HG03108 (cell line): ENCODE results near the gene ACAP2.
A peak's percentile ranks its signal among the peaks of the same experiment; 100 is the strongest.
"Not testable (repeated sequence)": the region's sequence is repeated elsewhere in the genome, so short reads cannot be mapped to it uniquely, and the experiment has no call there.

Experiments used
- ATAC-seq: cut with Tn5 transposase; IDR thresholded peaks from one replicate; pipeline ENCODE4 v1.9.1; 2021; ENCODE audit warnings: moderate library complexity; ENCODE audit not compliant: unreplicated experiment

The ACAP2 gene

DNA sequence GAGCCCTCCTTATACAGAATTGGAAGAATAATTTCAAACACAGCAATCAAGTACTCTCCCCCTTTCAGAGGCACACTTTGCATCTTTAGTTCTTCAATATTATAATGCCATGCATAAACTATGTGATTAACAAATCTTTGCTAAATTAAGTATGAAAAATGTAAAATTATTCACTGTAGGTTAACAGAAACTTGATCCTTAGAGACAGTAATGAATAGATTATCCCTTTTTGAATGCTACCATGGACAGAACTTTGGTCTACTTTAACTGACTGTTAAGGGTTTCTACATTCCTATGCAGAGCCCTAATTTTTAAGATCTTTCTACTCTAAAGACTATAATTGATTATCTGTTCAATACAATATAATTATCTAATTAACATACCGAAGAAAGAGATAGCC lies 146.2 kb downstream of the ACAP2 start:
- ATAC-seq, result no peak

DNA sequence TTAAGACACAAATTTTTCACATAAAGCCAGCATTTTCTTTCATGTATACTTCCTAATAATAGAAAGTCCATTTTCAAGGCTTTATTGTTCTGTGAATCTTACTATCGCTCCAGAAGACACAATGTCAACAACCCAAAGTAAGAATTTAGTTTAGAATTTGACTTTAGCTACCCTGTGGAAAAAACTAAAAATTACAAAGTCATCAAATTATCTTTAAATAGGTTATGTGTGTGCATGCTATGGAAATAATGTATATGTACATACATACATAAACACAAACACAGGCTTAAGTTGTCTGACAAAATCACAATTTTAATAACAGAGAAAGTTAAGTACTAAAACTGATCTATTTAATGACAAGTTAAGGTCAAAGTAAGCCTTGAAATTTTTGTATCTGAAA lies 151.7 kb downstream of the ACAP2 start:
- no peak for ATAC-seq

DNA sequence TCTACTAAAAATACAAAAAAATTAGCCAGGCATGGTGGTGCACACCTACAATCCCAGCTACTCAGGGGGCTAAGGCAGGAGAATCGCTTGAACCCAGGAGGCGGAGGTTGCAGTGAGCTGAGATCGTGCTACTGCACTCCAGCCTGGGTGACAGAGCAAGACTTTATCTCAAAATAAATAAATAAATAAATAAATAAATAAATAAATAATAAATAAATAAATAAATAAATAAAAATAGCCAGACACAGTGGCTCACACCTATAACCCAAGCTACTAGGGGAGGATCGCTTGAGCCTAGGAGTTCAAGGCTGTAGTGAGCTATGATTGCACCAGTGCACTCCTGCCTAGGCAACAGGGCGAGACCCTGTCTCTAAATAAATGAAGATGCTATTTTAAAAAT lies 152.2 kb downstream of the ACAP2 start:
- not testable (repeated sequence) for ATAC-seq

DNA sequence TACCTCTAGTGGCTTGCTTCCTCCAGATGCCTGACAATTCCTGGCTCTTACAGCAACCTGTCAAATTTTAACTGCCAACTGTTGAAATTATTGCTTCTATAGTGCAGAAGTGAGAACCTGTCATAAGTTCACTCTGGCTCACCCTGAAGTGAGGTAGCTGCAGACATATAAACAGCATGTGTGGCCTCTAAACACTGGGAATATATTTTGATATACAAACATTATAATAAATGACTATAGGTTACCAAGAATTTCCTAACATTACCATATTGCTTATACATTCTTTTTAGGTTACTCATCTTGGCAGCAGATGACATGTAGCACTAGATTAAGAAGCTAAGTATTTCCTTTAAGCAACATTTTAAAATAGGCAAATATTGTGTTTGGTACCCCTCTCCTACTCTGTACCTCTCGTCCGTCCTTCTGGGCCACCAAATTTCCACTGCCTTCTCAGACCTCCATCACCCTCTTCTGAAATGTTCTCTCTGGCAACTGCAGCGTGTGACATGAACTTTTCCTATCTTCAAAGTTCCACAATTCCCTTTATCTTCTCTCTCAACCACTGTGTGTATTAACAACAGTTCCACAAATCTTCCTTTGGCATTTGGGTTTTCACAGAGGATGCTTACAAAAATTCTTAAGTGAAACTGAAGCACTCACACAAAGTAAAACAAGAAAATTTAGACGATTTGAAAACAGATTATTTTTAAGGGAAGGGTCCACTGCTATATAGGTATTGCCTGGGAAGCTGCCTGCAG lies 156.5 kb downstream of the ACAP2 start:
- no peak for ATAC-seq

DNA sequence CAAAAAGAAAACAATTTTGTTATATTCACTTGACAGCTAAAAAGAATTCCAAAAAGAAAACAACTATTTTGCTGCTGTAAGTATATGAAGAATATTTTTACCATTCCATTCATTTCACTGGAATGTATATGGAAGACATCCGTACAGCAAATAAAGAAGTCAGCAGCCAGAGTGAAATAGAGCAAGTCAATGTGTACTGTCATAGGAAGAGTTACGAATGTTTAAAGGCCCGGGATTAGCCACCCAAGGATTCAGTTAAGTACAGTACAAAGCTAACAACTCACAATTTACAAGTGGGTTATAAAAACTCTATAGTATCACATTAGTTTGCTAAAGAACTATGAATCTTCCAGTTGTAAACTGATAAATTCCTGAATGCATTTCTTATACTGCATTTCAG lies 157.4 kb downstream of the ACAP2 start:
- no peak for ATAC-seq

DNA sequence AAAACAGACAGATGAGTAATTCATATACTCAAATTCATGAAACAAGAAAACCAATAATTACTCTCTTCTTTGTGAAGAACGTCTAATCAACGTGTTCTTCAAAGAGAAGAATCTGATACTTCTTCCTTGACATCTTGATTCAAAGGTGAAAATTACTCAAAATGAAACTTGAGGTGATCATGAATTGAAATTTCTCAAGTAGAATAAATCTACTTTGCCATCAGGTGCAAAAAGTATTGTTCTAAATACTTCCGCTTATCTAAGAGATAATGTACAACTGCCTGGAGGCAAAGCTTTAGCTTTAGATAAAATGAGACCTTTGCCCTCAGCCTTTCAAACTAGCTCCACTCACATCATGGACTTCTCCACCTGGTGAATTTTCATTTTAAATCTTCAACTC lies 158.0 kb downstream of the ACAP2 start:
- no peak for ATAC-seq

DNA sequence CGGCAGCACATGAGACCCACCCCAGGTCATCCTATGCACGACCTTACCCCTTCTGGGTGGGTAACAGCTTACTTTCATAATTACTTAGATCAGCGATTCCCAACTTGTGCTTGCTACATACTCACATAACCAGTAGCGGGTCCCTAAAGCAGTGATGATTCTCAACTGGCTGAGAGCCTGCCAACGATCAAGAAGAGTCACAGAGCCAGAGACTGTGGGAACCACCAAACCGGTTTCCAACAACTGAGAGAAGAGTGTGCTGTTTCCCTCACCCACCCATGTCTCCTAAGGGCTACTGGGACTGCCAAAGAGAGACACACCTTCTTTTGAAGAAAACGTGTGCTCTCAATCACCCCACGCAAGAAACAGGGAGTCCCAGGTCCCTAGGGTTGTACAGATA lies 159.9 kb downstream of the ACAP2 start:
- no peak for ATAC-seq

DNA sequence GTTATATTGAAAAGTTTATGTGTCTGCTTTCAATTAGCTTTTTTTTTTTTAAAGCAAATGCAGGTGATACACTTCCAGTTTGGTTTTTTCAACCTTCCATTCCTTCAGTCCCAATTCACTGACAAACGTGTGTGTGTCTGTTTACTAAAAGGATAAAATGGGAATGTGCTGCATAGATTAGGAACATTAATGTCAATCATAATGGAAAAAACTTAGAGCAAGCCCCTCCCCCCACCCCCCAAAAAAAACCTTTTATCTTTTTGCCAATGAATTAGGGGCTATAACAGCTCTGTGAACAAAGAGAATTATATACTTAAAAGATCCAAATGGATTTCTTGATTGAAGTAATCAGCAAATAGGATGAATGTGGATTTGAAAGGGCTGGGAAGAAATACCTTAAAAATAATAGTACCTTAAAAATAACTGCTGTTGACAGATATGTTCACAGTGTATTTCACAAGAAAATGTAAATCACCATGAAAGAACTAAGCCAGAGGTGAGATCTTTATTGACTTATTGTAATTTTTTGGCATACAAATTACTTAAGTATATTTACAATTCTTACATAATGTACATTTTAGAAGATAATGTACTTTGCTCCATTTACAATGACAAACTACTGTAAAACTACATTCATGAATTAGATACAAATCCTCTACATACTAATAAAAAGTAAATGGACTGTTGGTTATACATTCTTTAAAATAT lies 168.4 kb downstream of the ACAP2 start:
- ATAC-seq, result no peak

DNA sequence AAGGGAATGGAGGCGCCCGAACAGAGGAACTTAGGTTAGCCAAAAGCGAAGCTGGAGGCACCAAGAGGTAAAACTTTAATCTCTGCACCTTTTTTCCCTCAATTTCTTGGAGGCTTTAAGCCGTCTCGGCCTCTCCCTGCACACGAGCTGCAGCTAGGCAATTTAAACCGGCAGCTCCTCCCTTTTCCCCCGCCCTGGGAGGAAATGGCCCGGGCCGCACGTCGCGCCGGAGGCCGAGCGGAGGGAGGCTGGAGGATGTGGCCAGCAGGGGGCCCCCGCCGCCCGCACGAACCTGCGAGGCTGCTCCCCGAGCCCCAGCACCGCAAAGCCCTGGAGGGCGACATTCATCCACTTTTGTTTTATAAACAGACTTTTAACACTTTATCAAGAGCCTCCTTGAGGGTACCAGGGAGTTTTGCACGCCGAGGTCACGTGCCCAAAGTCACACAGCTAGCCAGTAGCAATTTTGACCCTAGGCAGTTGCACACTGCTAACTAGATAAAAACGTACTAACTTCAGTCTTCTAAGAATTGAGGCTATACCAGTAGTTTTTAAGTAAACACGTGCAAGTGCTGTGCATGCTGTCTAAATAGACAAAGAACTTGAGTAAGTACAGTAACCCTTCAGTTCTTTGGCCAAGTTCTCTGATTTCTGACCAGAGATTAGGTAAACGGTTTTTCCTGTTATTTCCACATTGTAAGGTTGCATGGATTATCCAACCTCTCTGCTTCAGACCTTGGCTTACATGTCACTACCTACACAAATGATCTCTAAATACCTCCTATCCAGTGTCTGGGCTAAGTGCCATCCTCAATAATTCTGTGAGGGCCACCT lies 171.2 kb downstream of the ACAP2 start:
- peak; percentile 56 for ATAC-seq

DNA sequence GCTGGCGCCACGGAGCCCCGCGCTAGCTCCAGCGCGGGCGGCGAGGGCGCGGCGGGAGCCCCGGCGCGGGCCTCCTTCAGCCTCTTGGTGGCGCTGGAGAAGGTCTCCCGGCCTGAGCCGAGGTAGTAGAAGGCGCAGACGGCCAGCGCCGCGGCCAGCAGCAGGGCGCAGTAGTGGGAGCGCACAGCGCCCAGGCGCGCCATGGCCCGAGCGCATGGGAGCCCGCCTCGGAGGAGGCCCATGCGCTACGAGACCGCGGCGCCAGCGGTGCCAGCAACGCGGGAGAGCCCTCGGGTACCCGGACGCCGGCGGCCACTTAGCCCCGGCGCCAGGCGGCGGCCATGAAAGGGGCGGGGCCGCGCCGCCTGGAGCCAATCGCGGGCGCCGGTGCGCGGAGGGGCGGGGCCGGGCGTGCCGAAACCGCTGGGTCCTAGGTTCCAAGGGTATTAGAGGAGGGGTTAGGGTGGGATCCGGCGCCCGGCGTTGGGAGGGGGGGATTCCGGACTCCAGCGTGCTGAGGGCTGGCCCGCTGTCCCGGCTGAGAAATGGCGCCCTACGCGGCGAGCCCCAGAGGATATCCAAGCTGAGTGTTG lies 171.9 kb downstream of the ACAP2 start, which contains the start of gene XXYLT1:
XXYLT1 (minus strand) TSS at position 343 of the 593 bp plus-strand sequence; CDS start at position 242, 101 bp downstream.
- ATAC-seq, result peak; percentile 84

DNA sequence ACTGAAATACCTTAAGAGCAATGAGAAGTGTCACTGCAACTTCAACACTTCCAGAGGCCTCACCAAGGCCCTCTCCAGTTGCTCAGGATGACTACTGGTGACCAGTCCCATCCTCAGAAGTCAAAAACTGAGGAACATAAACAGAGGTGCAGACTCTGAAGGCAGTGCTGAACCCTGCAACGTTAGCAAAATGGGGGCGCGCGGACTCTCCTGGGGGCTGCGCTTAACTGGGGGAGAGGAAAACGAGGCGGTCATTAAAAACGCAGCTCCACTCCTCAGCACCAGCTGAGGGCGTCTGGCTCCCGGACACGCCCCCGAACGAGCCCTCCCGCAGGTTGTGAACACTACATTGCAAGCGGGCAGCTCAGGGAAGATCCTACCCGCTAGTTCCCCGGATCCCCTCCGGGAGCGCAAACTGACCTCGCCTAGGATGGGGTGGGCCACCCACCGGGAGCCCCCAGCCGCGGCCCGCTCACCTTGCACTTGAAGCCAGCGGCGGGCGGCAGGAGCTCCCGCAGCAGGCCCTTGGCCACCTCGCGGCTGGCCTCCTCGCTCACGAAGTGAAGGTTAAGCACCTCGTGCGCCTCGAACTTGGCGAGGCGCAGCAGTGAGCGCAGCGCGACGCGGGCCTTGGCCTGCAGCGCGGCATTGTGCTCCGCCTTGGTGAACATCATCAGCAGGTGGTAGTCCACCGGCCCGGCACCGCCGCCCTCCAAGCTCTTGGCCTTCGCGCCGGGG lies 172.6 kb downstream of the ACAP2 start:
- ATAC-seq, result peak; percentile 7

DNA sequence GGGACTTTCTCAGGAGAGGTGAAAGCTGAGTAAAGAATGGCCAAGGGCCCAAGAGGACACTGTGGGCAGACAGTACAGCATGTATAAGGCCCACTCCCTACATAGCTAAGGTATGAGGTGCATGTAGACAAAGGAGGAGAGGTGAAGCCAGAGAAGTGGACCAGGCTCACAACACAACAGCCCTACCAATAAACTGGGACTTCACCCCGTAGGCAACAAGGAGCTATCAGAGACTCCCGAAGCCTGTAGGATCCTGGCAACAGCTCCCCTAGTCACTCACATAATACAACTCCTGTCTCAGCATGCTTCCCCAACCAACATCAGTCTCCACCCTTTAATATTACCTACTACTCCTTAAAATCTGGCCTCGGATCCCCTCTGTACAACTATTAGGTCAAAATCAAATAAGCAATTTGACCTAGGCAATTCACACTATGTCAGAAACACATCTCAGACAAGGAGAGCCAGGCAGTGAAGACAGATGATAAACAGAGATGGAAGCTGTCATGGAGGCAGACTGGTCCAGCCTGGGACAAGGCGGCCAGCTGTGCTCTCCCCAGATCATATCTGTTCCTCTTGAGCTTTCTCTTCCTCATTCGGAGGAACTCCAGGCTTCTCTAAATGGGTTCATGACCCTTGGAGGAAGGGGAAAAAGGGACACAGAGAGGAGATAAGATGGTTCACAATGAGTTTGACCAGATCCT lies 173.3 kb downstream of the ACAP2 start:
- ATAC-seq, result no peak

DNA sequence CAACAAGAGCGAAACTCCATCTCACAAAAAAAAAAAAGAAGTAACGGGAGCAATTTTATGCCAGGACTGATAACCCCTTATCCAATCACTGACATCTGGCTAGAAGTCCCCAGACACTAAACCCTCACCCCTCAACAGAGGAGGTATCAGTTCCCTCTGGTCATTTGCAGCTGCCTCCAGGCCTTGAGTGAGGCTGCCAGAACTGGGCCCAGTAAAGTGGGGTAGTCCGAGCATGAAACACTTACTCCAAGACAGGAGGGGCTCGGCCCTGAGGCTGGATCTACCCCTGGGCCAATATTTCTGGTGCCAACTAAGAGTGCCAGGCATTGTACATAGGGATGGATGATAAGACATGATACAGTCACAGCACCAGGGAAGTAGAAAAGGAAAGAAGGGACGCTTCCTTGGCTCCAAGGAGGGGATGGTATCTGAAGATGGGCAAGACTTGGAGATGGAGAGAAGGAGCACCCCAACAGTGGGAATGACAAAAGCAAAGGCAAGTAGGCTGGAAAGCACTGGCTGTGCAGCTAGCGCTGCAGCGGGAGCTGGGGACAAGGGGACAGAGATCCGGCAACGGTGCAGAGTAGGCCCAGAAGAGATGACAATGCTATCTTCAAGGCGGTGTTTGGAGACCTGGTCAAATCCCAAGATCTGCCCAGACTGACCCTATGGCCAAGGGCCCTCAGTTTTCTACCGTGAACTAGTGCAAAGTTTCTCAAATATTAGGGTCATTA lies 174.1 kb downstream of the ACAP2 start:
- ATAC-seq, result no peak

DNA sequence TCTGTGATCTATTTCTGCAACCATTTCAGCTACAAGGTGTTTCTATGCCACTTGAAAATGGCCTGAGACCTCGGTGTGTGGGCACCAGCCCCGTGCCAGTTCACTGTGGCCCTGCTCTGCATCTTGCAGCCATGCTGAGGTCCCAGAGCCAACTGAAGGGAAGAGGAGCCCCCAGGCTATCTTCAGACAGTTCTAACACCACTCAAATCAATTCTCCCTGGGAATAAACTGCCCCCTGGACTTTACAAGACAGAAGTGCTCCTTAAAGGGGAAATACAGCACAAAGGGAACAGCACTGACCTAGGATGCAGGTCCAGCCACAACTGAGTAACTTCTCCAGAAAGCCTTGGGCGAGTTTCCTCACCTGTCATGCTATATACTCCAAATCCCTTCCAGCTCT lies 175.7 kb downstream of the ACAP2 start:
- no peak for ATAC-seq

DNA sequence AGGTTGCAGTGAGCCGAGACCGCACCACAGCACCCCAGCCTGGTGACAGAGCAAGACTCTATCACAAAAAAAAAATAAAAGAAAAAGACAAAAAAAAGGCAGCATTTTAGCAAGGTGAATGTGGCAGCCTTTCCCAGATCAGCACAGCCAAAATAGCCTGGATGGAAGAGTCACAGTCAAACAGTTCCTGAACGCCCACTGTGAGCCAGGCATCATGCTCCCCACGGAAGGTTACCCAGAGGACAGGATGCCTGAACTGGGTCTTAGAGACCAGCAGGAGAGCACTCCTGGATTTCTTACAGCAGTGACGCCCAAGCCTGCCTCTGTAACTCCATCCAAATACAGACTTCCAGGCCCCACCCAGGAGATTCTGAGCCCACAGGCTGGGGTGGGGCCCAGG lies 176.4 kb downstream of the ACAP2 start:
- no peak for ATAC-seq

DNA sequence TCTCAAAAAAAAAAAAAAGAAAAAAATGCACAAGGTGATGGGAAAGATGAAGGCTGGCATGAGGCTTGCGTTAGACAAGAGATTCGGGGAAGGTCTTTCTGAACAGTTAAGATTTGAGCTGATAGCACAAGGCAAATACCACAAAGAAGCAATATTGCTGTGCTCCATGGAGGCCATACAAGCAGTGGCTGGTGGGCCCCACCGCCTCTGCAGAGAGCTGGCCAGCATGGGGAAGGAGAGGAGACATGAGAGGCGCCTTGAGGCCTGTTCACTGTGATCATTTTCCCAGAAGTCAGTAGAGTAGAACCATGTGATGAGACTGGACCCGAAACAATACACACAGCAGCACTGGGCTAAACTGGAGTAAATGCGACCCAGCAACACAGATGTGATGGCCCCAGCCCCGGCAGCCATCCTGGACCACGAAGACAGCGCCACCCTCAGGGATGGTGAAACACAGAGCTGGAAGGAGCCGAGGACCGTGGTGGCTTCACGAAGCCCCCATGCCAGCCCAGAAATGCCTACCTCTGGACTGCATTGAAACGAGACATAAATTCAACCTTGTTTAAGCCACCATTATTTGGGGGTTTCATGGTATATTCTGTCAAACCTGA lies 177.3 kb downstream of the ACAP2 start:
- no peak for ATAC-seq

DNA sequence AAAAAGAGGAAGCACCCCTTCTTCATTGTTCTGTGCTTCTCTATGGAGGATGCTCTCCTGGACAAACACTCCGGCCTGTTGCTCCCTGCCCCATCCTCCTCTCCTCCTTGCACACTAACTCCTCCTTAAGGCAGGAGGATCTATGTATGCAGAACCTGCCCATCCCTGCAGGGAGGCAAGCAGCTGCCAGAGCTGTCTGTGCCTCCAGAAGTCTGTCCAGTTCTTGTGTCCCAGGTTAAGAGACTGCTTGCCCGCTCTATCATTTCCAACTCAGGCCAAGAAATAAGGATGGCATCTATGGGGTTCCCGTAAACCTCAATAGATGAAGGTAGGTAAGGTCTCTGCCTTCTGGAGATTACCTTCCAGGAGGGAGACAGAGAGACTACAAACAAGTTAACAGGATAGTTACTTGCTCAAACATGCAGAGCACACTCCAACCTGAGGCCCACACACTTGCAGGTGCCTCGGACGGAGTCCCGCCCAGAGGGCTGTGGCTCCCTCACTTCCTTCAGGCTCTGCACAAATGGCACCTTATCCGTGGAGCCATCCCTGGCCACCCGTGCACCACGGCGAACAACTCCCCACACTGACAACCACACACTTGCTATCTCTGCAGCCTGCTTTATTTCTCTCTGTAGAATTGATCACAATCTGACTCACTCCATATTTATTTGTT lies 178.8 kb downstream of the ACAP2 start:
- ATAC-seq, result no peak

DNA sequence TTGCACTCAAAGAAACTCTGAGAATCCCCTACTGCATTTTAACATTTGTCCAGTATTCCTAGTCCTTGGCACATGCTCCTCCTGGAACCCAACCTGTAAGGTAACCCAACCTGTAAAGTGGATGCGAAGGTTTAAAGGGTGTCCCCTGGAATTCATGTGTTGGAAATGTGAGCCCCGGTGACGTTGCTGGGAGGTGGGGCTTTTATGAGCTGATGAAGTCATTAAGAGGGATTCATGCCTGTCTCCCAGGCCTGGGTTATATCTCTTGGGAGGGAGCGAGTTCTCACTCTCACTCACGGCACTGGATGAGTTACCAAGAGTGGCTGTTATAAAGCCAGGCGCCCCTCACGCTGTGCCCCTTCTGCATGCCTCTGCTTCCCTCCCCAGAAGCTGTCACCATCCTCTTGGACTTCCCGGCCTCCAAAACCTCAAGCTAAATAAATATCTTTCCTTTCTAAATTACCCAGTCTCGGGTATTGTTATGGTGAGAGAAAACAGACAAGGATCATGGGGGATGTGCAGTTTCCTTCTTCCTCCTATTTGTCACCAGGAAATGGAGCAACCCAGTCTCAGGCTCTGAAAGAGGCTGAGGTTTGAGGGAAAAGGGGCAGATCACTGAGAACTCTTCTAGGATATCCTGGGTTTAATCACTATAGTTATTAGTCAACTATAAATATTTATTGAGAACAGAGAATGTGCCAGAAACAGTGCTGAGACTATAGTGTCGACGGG lies 179.5 kb downstream of the ACAP2 start:
- no peak for ATAC-seq
